A549 (cell line): Measurements from ENCODE around the gene CYP26B1.

Experiments used
- CHD2 ChIP-seq: fragments of 150-350 bp; IDR thresholded peaks from 2 replicates; pipeline ENCODE4 v1.6.1; 2014; ENCODE audit warnings: low read length; ENCODE audit not compliant: partially characterized antibody
- HDAC2 ChIP-seq: fragments of 200-600 bp; sonication (generic); IDR thresholded peaks from 2 replicates; pipeline ENCODE4 v1.6.1; 2016
- MYC ChIP-seq: IDR thresholded peaks from 2 replicates; pipeline ENCODE4 v1.6.1; 2012; ENCODE audit warnings: mild to moderate bottlenecking, inconsistent platforms, low read length, improper control_type of control experiment, borderline replicate concordance
- NFE2L2 ChIP-seq: fragments of 150-350 bp; conservative IDR thresholded peaks from 2 replicates; pipeline ENCODE4 v1.6.1; 2014; ENCODE audit warnings: low read length
- POLR2A ChIP-seq: IDR thresholded peaks from 2 replicates; pipeline ENCODE4 v1.6.1; 2012; ENCODE audit warnings: mild to moderate bottlenecking, low read length
- POLR2AphosphoS2 ChIP-seq: conservative IDR thresholded peaks from 2 replicates; pipeline ENCODE4 v1.6.1; 2012; ENCODE audit warnings: low read length, improper control_type of control experiment, inconsistent platforms
- RFX5 ChIP-seq: fragments of 450-650 bp; IDR thresholded peaks from 2 replicates; pipeline ENCODE4 v1.7.1; 2014; ENCODE audit warnings: antibody characterized with exemption, mild to moderate bottlenecking, moderate library complexity
- TF ChIP-seq, protein P1 (sequence below): fragments of >200 bp; sonication (Bioruptor Twin); formaldehyde crosslinking; IDR thresholded peaks from 3 replicates; pipeline ENCODE4 v1.5.1; 2016
- TF ChIP-seq, protein P2 (sequence below): fragments of 450-650 bp; IDR thresholded peaks from 2 replicates; pipeline ENCODE4 v1.6.1; 2014; ENCODE audit warnings: antibody characterized with exemption
- TF ChIP-seq, protein P3 (sequence below): IDR thresholded peaks from 2 replicates; pipeline ENCODE4 v1.6.1; 2012
- TF ChIP-seq, protein P4 (sequence below): IDR thresholded peaks from 2 replicates; pipeline ENCODE4 v1.6.1; 2012
- TF ChIP-seq, protein P5 (sequence below): fragments of >200 bp; sonication (Bioruptor Twin); formaldehyde crosslinking; IDR thresholded peaks from 3 replicates; pipeline ENCODE4 v1.6.1; 2016

DNA sequence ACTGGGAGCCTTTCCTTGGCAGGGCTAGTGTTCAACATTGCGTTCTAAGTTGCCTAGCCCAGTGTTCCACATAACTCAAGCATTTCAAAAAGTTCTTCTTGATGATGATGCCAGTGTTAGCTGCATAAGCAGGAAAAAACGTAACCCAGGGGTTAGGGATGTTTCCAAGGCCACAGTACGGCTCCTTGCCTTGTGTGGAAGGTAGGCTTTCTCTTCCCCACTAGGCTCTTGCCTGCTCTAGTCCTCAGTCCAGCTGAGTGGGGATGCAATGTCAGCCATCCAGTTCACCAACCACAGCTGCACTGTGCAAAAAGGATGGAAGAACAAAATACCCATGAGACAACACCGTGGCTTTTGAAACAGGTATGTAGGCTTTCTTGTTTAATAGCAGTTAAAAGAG is 28.0 kb upstream of the CYP26B1 start:
- TF ChIP-seq RFX5 (no peak), HDAC2 (no peak), POLR2AphosphoS2 (no peak), CHD2 (no peak), NFE2L2 (no peak), MYC (no peak), POLR2A (no peak)
- TF ChIP-seq, protein P1, sequence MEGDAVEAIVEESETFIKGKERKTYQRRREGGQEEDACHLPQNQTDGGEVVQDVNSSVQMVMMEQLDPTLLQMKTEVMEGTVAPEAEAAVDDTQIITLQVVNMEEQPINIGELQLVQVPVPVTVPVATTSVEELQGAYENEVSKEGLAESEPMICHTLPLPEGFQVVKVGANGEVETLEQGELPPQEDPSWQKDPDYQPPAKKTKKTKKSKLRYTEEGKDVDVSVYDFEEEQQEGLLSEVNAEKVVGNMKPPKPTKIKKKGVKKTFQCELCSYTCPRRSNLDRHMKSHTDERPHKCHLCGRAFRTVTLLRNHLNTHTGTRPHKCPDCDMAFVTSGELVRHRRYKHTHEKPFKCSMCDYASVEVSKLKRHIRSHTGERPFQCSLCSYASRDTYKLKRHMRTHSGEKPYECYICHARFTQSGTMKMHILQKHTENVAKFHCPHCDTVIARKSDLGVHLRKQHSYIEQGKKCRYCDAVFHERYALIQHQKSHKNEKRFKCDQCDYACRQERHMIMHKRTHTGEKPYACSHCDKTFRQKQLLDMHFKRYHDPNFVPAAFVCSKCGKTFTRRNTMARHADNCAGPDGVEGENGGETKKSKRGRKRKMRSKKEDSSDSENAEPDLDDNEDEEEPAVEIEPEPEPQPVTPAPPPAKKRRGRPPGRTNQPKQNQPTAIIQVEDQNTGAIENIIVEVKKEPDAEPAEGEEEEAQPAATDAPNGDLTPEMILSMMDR, result no peak
- TF ChIP-seq, protein P2, sequence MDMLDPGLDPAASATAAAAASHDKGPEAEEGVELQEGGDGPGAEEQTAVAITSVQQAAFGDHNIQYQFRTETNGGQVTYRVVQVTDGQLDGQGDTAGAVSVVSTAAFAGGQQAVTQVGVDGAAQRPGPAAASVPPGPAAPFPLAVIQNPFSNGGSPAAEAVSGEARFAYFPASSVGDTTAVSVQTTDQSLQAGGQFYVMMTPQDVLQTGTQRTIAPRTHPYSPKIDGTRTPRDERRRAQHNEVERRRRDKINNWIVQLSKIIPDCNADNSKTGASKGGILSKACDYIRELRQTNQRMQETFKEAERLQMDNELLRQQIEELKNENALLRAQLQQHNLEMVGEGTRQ, result no peak
- TF ChIP-seq, protein P3, sequence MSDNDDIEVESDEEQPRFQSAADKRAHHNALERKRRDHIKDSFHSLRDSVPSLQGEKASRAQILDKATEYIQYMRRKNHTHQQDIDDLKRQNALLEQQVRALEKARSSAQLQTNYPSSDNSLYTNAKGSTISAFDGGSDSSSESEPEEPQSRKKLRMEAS, result no peak
- TF ChIP-seq, protein P4, sequence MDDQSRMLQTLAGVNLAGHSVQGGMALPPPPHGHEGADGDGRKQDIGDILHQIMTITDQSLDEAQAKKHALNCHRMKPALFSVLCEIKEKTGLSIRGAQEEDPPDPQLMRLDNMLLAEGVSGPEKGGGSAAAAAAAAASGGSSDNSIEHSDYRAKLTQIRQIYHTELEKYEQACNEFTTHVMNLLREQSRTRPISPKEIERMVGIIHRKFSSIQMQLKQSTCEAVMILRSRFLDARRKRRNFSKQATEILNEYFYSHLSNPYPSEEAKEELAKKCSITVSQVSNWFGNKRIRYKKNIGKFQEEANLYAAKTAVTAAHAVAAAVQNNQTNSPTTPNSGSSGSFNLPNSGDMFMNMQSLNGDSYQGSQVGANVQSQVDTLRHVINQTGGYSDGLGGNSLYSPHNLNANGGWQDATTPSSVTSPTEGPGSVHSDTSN, result no peak
- TF ChIP-seq, protein P5, sequence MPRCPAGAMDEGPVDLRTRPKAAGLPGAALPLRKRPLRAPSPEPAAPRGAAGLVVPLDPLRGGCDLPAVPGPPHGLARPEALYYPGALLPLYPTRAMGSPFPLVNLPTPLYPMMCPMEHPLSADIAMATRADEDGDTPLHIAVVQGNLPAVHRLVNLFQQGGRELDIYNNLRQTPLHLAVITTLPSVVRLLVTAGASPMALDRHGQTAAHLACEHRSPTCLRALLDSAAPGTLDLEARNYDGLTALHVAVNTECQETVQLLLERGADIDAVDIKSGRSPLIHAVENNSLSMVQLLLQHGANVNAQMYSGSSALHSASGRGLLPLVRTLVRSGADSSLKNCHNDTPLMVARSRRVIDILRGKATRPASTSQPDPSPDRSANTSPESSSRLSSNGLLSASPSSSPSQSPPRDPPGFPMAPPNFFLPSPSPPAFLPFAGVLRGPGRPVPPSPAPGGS, result no peak
